Retinal pigment epithelial cell (primary cell): ENCODE measurements around the gene CROCC2.

Experiments used
- DNase-seq: peaks from one replicate; pipeline ENCODE4 v3.0.0-alpha.2; 2010; ENCODE audit warnings: low read depth
- H3K4me3 ChIP-seq: 2 replicates; pipeline ENCODE4 v1.5.1; 2011; ENCODE audit warnings: mild to moderate bottlenecking, low read length, control low read depth, moderate library complexity
- CTCF ChIP-seq: conservative IDR thresholded peaks from 2 replicates; pipeline ENCODE4 v1.5.1; 2011; ENCODE audit warnings: low read depth, low read length, control low read depth, inconsistent platforms

The CROCC2 gene

GRCh38 chr2:240997141-240997855, 91.2 kb downstream of the CROCC2 start:
- no peak for DNase-seq
- no peak for TF ChIP-seq CTCF
- H3K4me3 ChIP-seq: no peak overlapping the region

GRCh38 chr2:240997856-240998705, 91.9 kb downstream of the CROCC2 start, which contains the start of gene SNED1:
TSS of gene SNED1 (plus strand) at chr2:240998618. CDS start at chr2:240998838, 220 bp downstream.
- H3K4me3 ChIP-seq: peak within 1 kb of the TSS; percentile 49
- no peak for TF ChIP-seq CTCF
- no peak for DNase-seq

GRCh38 chr2:240998706-240998994, 92.5 kb downstream of the CROCC2 start:
- no peak for TF ChIP-seq CTCF
- no peak for DNase-seq
- H3K4me3 ChIP-seq: peak overlapping the region; percentile 15

- peak overlapping the region; percentile 15 for H3K4me3 ChIP-seq
- no peak for DNase-seq
- no peak for TF ChIP-seq CTCF
Observed at GRCh38 chr2:240998995-240999791, 93.1 kb downstream of the CROCC2 start.

- TF ChIP-seq CTCF: no peak
- H3K4me3 ChIP-seq: no peak overlapping the region
- no peak for DNase-seq
Observed at GRCh38 chr2:240999873-241000541, 93.9 kb downstream of the CROCC2 start.

- H3K4me3 ChIP-seq: no peak overlapping the region
- no peak for TF ChIP-seq CTCF
- no peak for DNase-seq
Observed at GRCh38 chr2:241000831-241001321, 94.7 kb downstream of the CROCC2 start.
